Keratinocyte (primary cell): ENCODE measurements around the gene BRICD5. TPM values are rescaled to one million over a fixed set of nuclear protein-coding genes. Genes with fewer than 3 reads are reported as not detected.
"Not testable (repeated sequence)": the region's sequence is repeated elsewhere in the genome, so short reads cannot be mapped to it uniquely, and the experiment has no call there.

ENCODE experiments used
- DNase-seq: peaks from one replicate; pipeline ENCODE4 v3.0.0-alpha.2; 2011; ENCODE audit warnings: low read depth, missing footprints, low spot score
- FAIRE-seq: peaks from 2 replicates; lab custom pipeline; 2011; peaks lifted over from hg19 to GRCh38; lab: Jason Lieb, UNC
- H2AFZ ChIP-seq: 2 replicates; pipeline ENCODE4 v1.6.0; 2012; ENCODE audit warnings: low read length, control low read depth, inconsistent platforms; ENCODE audit not compliant: control insufficient read depth
- H3K27ac ChIP-seq: 2 replicates; pipeline ENCODE4 v1.5.1; 2011; ENCODE audit warnings: low read length; ENCODE audit not compliant: control insufficient read depth, insufficient read depth
- H3K27me3 ChIP-seq: 3 replicates; pipeline ENCODE4 v1.6.0; 2011; ENCODE audit warnings: low read length; ENCODE audit not compliant: control insufficient read depth, insufficient read depth; ENCODE audit errors: extremely low read depth
- H3K36me3 ChIP-seq, 2 experiments: 2 replicates in 1 of 2; 3 replicates in 1 of 2; pipeline ENCODE4 v1.5.1; 2011; ENCODE audit warnings: low read length in 2 of 2, mild to moderate bottlenecking in 1 of 2; ENCODE audit not compliant: control insufficient read depth in 2 of 2, insufficient read depth in 2 of 2; ENCODE audit errors: extremely low read depth in 1 of 2
- H3K4me1 ChIP-seq: 3 replicates; pipeline ENCODE4 v1.5.1; 2011; ENCODE audit warnings: low read length; ENCODE audit not compliant: control insufficient read depth, insufficient read depth; ENCODE audit errors: extremely low read depth
- H3K4me2 ChIP-seq: 3 replicates; pipeline ENCODE4 v1.6.0; 2011; ENCODE audit warnings: low read depth, low read length; ENCODE audit not compliant: control insufficient read depth, insufficient read depth; ENCODE audit errors: extremely low read depth
- H3K4me3 ChIP-seq, 3 experiments: fragments of 200-600 bp in 1 of 3; sonication (generic) in 1 of 3; 2 replicates in 2 of 3; 3 replicates in 1 of 3; pipeline ENCODE4 v1.5.1; 2011 to 2016; ENCODE audit warnings: low read length in 3 of 3, mild to moderate bottlenecking in 3 of 3, control low read depth in 2 of 3, inconsistent platforms in 1 of 3, low read depth in 1 of 3, mixed read lengths in 1 of 3, mixed run types in 1 of 3, moderate library complexity in 1 of 3; ENCODE audit not compliant: control insufficient read depth in 2 of 3, insufficient read depth in 2 of 3; ENCODE audit errors: extremely low read depth in 1 of 3
- H3K79me2 ChIP-seq: 2 replicates; pipeline ENCODE4 v1.6.0; 2012; ENCODE audit warnings: low read length; ENCODE audit not compliant: control insufficient read depth, insufficient read depth
- H3K9ac ChIP-seq: 3 replicates; pipeline ENCODE4 v1.6.0; 2011; ENCODE audit warnings: low read length; ENCODE audit not compliant: control insufficient read depth, insufficient read depth; ENCODE audit errors: extremely low read depth
- H3K9me1 ChIP-seq: 3 replicates; pipeline ENCODE4 v1.6.0; 2011; ENCODE audit warnings: low read length; ENCODE audit not compliant: control insufficient read depth, insufficient read depth; ENCODE audit errors: extremely low read depth
- H3K9me3 ChIP-seq: 2 replicates; pipeline ENCODE4 v1.5.1; 2012; ENCODE audit warnings: low read depth, low read length; ENCODE audit not compliant: control insufficient read depth
- H4K20me1 ChIP-seq: 3 replicates; pipeline ENCODE4 v1.6.0; 2011; ENCODE audit warnings: low read length; ENCODE audit not compliant: control insufficient read depth, insufficient read depth; ENCODE audit errors: extremely low read depth
- CTCF ChIP-seq, 3 experiments: IDR thresholded peaks in 1 of 3; conservative IDR thresholded peaks in 1 of 3; optimal IDR thresholded peaks in 1 of 3; 2 replicates in 2 of 3; 3 replicates in 1 of 3; pipeline versions ENCODE3 to v1.5.1; 2011; ENCODE audit warnings: low read length in 3 of 3, mild to moderate bottlenecking in 3 of 3, moderate library complexity in 2 of 3, control low read depth in 1 of 3, inconsistent platforms in 1 of 3; ENCODE audit not compliant: insufficient read depth in 2 of 3; ENCODE audit errors: extremely low read depth in 1 of 3
- EZH2 ChIP-seq: IDR thresholded peaks from one replicate; pipeline ENCODE4 v1.6.1; 2012; ENCODE audit warnings: inconsistent platforms, mild to moderate bottlenecking, low read length, moderate library complexity
- dilution Hi-C: fragments of 300-500 bp; cut with MboI; formaldehyde crosslinking; loops from one replicate; pipeline ENCODE4 v1.7.0; 2020; ENCODE audit warnings: low sequenced_read_pairs; ENCODE audit not compliant: extremely low pct_ligation_motif_present
- polyA plus RNA-seq, 5 experiments: library from polyadenylated mRNA; depleted of rRNA in 3 of 5; stranded (reverse) in 3 of 5; stranded (forward) in 1 of 5; unstranded in 1 of 5; fragments of >200 nt; gene quantifications; 1 replicate in 1 of 5; 2 replicates in 3 of 5; 3 replicates in 1 of 5; pipeline versions ENCODE4 v1.2.1 to v1.2.3, GENCODE V29; 2011 to 2012; ENCODE audit warnings: missing spikeins in 2 of 5, low read depth in 1 of 5, low replicate concordance in 1 of 5

BRICD5 gene
- polyA plus RNA-seq, 1 donor (not counting 4 experiments of a cell fraction or from before 2014, with no cell fraction given), result 1.8 TPM

GRCh38 chr16:2243031-2243528 lies 32.4 kb upstream of the BRICD5 start:
- no peaks in the 10 kb centered on the region for H3K9me3 ChIP-seq
- no peaks in the 10 kb centered on the region for H3K9me1 ChIP-seq
- TF ChIP-seq EZH2, result no peak
- TF ChIP-seq CTCF (optimal IDR thresholded peaks at IDR 0.05 in 1 of 3, IDR thresholded peaks at IDR 0.05 in 1 of 3, conservative IDR thresholded peaks at IDR 0.05 in 1 of 3; ENCODE audit: extremely low read depth in 1 of 3, insufficient read depth in 2 of 3, low read length in 3 of 3), result no peak
- no peak overlapping the region for H3K27ac ChIP-seq
- DNase-seq (no peak), FAIRE-seq (no peak)
- H3K9ac ChIP-seq, result no peak overlapping the region
- H3K4me3 ChIP-seq, result no peak overlapping the region
- no peaks in the 10 kb centered on the region for H4K20me1 ChIP-seq
- no peaks in the 10 kb centered on the region for H3K79me2 ChIP-seq
- no peak overlapping the region for H2AFZ ChIP-seq
- dilution Hi-C loops, result no loop called here
- peaks cover 20 to 27% of the 10 kb centered on the region in 2 experiments for H3K36me3 ChIP-seq
- H3K4me1 ChIP-seq, result peaks cover 3% of the 10 kb centered on the region
- H3K4me2 ChIP-seq, result no peak overlapping the region
- peaks cover 5% of the 10 kb centered on the region for H3K27me3 ChIP-seq

DNA sequence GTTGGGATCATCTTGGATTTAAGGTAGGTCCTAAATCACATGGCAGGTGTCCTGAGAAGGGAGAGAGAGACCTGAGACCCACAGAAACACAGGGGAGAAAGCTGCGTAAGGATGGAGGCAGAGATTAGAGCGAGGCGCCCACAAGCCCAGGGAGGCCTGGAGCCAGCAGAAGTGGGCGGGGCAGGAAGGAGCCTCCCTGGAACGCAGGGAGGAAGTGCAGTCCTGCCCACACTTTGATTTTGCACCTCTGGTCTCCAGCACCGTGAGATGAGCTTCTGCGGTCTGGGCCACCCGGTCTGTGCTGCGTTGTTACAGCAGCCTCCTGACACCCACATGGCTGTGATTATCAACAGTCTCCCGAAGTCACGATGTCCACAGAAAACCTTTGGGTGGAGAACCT lies 31.9 kb upstream of the BRICD5 start:
- dilution Hi-C loops, result no loop called here
- Histone ChIP-seq H3K4me3 (no peak overlapping the region), H3K36me3 (peaks cover 20 to 24% of the 10 kb centered on the region in 2 experiments)

GRCh38 chr16:2240331-2240730 lies 29.7 kb upstream of the BRICD5 start:
- H3K4me2 ChIP-seq, H3K9ac ChIP-seq, DNase-seq, H3K79me2 ChIP-seq, dilution Hi-C loops, H3K27ac ChIP-seq, H3K4me3 ChIP-seq, H3K9me1 ChIP-seq, H2AFZ ChIP-seq, H3K9me3 ChIP-seq, H4K20me1 ChIP-seq, H3K4me1 ChIP-seq, FAIRE-seq: not testable (repeated sequence)
- Histone ChIP-seq H3K27me3 (peaks cover 32% of the 10 kb centered on the region), H3K36me3 (peaks cover 11 to 15% of the 10 kb centered on the region in 2 experiments)

More for the DNA sequence above, 31.9 kb upstream of the BRICD5 start:
- Histone ChIP-seq H3K79me2 (no peaks in the 10 kb centered on the region), H3K9me3 (no peaks in the 10 kb centered on the region), H3K27me3 (peaks cover 10% of the 10 kb centered on the region), H3K9ac (no peak overlapping the region), H4K20me1 (no peaks in the 10 kb centered on the region), H3K4me1 (peaks cover 3% of the 10 kb centered on the region), H3K9me1 (no peaks in the 10 kb centered on the region), H3K27ac (no peak overlapping the region), H3K4me2 (no peak overlapping the region), H2AFZ (no peak overlapping the region)
- DNase-seq (no peak), FAIRE-seq (no peak)
- no peak for TF ChIP-seq CTCF (optimal IDR thresholded peaks at IDR 0.05 in 1 of 3, IDR thresholded peaks at IDR 0.05 in 1 of 3, conservative IDR thresholded peaks at IDR 0.05 in 1 of 3; ENCODE audit: extremely low read depth in 1 of 3, insufficient read depth in 2 of 3, low read length in 3 of 3)
- TF ChIP-seq EZH2, result no peak
